HCT116 (cell line): Measurements from ENCODE around the gene DENND4C.
"Not testable (repeated sequence)": the region's sequence is repeated elsewhere in the genome, so short reads cannot be mapped to it uniquely, and the experiment has no call there.

Experiments used
- ATF3 ChIP-seq: IDR thresholded peaks from 2 replicates; pipeline ENCODE4 v1.6.1; 2012
- EZH2 ChIP-seq: fragments of 200-600 bp; sonication (generic); IDR thresholded peaks from 2 replicates; pipeline ENCODE4 v1.6.1; 2017; ENCODE audit warnings: antibody characterized with exemption, mixed run types
- EZH2phosphoT487 ChIP-seq: fragments of 200-600 bp; IDR thresholded peaks from 2 replicates; pipeline ENCODE4 v1.6.1; 2018; ENCODE audit warnings: antibody characterized with exemption, borderline replicate concordance
- POLR2A ChIP-seq: IDR thresholded peaks from 2 replicates; pipeline ENCODE4 v1.7.0; 2011; ENCODE audit warnings: borderline replicate concordance; ENCODE audit not compliant: insufficient read depth, insufficient read length; ENCODE audit errors: extremely low read depth
- POLR2AphosphoS5 ChIP-seq: IDR thresholded peaks from 2 replicates; pipeline ENCODE4 v1.6.1; 2011; ENCODE audit warnings: mild to moderate bottlenecking, low read depth, low read length, moderate library complexity
- SP1 ChIP-seq: IDR thresholded peaks from 2 replicates; pipeline ENCODE4 v1.6.1; 2012; ENCODE audit warnings: low read depth
- TF ChIP-seq, protein P1 (sequence below), 3 experiments: fragments of 200-600 bp in 1 of 3; sonication (generic) in 1 of 3; IDR thresholded peaks in 2 of 3; conservative IDR thresholded peaks in 1 of 3; 2 replicates each; pipeline ENCODE4 v1.5.1; 2012 to 2017; ENCODE audit warnings: low read depth in 2 of 3, low read length in 2 of 3, antibody characterized with exemption in 1 of 3, borderline replicate concordance in 1 of 3, control low read depth in 1 of 3, mild to moderate bottlenecking in 1 of 3, mixed read lengths in 1 of 3, mixed run types in 1 of 3, moderate library complexity in 1 of 3; ENCODE audit not compliant: insufficient read depth in 1 of 3
- TF ChIP-seq, protein P2 (sequence below): IDR thresholded peaks from 2 replicates; pipeline ENCODE4 v1.6.1; 2012; ENCODE audit warnings: low read depth
- TF ChIP-seq, protein P3 (sequence below): IDR thresholded peaks from 2 replicates; pipeline ENCODE4 v1.6.1; 2012

DNA sequence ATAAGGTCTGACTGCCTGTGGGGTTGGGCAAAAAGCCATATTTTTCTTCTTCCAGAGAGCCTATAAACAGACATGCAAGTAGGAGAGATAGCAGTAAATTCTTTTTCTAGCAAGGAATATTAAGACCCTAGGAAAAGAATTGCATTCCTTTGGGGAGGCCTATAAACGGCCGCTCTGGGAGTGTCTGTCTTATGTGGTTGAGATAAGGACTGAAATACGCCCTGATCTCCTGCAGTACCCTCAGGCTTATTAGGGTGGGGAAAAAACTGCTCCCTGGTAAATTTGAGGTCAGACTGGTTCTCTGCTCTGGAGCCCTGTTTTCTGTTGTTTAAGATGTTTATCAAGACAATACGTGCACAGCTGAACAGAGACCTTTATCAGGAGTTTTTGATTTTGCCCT is 172.7 kb downstream of the DENND4C start:
- TF ChIP-seq SP1, EZH2, POLR2AphosphoS5, EZH2phosphoT487, POLR2A, ATF3: not testable (repeated sequence)
- TF ChIP-seq, protein P1, sequence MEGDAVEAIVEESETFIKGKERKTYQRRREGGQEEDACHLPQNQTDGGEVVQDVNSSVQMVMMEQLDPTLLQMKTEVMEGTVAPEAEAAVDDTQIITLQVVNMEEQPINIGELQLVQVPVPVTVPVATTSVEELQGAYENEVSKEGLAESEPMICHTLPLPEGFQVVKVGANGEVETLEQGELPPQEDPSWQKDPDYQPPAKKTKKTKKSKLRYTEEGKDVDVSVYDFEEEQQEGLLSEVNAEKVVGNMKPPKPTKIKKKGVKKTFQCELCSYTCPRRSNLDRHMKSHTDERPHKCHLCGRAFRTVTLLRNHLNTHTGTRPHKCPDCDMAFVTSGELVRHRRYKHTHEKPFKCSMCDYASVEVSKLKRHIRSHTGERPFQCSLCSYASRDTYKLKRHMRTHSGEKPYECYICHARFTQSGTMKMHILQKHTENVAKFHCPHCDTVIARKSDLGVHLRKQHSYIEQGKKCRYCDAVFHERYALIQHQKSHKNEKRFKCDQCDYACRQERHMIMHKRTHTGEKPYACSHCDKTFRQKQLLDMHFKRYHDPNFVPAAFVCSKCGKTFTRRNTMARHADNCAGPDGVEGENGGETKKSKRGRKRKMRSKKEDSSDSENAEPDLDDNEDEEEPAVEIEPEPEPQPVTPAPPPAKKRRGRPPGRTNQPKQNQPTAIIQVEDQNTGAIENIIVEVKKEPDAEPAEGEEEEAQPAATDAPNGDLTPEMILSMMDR (IDR thresholded peaks at IDR 0.05 in 2 of 3, conservative IDR thresholded peaks at IDR 0.05 in 1 of 3; ENCODE audit: borderline replicate concordance in 1 of 3, insufficient read depth in 1 of 3, low read depth in 2 of 3, low read length in 2 of 3): not testable (repeated sequence)
- TF ChIP-seq, protein P2, sequence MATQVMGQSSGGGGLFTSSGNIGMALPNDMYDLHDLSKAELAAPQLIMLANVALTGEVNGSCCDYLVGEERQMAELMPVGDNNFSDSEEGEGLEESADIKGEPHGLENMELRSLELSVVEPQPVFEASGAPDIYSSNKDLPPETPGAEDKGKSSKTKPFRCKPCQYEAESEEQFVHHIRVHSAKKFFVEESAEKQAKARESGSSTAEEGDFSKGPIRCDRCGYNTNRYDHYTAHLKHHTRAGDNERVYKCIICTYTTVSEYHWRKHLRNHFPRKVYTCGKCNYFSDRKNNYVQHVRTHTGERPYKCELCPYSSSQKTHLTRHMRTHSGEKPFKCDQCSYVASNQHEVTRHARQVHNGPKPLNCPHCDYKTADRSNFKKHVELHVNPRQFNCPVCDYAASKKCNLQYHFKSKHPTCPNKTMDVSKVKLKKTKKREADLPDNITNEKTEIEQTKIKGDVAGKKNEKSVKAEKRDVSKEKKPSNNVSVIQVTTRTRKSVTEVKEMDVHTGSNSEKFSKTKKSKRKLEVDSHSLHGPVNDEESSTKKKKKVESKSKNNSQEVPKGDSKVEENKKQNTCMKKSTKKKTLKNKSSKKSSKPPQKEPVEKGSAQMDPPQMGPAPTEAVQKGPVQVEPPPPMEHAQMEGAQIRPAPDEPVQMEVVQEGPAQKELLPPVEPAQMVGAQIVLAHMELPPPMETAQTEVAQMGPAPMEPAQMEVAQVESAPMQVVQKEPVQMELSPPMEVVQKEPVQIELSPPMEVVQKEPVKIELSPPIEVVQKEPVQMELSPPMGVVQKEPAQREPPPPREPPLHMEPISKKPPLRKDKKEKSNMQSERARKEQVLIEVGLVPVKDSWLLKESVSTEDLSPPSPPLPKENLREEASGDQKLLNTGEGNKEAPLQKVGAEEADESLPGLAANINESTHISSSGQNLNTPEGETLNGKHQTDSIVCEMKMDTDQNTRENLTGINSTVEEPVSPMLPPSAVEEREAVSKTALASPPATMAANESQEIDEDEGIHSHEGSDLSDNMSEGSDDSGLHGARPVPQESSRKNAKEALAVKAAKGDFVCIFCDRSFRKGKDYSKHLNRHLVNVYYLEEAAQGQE: not testable (repeated sequence)
- TF ChIP-seq, protein P3, sequence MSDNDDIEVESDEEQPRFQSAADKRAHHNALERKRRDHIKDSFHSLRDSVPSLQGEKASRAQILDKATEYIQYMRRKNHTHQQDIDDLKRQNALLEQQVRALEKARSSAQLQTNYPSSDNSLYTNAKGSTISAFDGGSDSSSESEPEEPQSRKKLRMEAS: not testable (repeated sequence)
